ENCODE results near the gene PLCXD3. TPM values are rescaled to one million over a fixed set of nuclear protein-coding genes. Genes with fewer than 3 reads are reported as not detected.

The PLCXD3 gene
- total RNA-seq, 1 donor from 2014 or later: 4.7 TPM

- no peak for DNase-seq (ENCODE audit: low spot score)
These were observed 95.2 kb downstream of the PLCXD3 start for GRCh38 chr5:41415242-41415641.

DNA sequence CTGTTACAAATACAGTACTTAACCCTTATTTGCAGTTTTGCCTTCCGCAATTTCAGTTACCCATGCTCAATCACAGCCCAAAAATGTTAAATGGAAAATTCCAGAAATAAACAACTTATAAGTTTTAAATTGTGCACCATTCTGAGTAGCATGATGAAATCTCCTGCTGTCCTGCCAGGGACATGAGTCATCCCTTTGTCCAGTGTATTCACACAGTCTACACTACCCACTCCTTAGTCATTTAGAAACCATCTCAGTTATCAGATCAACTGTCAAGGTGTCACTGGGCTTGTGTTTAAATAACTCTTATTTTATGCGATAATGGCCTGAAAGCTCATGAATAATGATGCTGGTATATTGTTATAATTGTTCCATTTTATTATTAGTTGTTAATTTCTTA is 95.8 kb downstream of the PLCXD3 start:
- DNase-seq (ENCODE audit: low spot score): peak; percentile 46

DNA sequence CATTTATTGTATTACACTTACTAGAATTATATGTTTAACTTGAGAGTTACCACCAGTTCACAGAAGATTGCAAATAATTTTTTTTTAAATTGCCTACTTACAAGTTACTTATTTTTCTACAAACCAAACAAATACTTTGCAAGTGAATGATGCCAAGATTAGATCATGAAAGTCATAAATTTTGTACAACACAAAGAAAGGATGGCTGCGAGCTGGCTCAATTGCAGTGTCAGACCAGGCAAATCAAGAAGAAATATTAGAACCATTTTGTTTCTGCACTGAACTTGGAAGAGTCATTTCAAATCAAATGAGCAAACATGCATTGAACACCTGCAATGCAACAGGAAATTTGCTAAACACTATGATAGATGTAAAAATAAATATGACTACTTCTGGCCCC is 97.3 kb downstream of the PLCXD3 start:
- DNase-seq (ENCODE audit: low spot score): no peak

DNA sequence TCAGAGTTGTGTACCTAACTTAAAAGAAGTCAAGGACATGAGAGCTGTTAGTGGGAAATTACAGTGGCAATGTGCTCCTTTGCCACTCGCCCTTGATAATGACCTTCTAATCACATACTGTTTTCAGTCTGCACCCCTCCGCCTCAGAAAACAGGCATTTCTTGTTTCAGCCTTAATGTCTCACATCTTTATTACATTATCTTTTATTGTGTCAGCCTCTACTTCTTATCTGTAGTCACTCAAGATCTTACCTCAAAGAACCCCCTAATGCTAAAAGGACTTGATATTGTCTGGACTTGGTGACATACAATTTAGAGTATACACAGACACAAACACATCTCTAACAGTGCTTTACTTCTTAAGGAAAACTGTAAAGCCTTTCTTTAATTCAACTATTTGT is 97.9 kb downstream of the PLCXD3 start:
- no peak for DNase-seq (ENCODE audit: low spot score)

DNA sequence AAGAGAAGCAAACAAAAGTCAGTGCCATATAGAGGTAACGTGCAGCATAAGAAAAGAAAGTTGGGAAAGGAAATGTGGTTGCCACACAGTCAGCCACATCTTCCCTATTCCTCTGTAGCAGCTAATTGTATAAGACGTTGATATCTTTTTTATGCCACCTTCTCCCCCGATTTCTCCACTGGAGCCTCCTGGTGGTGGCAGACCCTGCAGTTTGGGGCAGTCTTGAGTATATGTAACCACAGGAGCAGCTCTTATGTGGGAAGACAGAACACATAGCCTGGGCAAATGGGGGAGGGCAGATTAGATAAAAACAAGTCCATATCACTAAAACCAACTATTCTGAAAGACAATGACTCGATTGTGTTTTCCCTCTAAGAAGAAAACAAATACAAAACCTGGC is 99.7 kb downstream of the PLCXD3 start:
- DNase-seq (ENCODE audit: low spot score): no peak

DNA sequence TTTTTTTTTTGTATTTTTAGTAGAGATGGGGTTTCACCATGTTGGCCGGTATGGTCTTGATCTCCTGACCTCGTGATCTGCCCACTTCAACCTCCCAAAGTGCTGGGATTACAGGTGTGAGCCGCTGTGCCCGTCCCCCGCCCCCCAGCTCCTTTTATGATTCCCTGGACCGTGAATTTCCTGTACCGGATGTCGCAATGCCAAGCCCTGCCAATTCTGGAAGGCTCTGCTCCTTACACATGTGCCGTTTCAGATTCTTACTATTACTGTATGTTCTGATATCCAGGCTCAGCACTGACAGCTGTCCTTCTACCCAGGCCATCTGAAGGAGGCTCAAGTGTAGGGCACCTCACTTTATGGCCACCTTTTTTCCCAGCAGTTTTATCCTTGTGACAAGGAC is 100.1 kb downstream of the PLCXD3 start:
- DNase-seq (ENCODE audit: low spot score): no peak

- DNase-seq (ENCODE audit: low spot score): no peak
These were observed 101.5 kb downstream of the PLCXD3 start for GRCh38 chr5:41408676-41409443.

- DNase-seq (ENCODE audit: low spot score): no peak
These were observed 103.5 kb downstream of the PLCXD3 start for GRCh38 chr5:41406936-41407335.

DNA sequence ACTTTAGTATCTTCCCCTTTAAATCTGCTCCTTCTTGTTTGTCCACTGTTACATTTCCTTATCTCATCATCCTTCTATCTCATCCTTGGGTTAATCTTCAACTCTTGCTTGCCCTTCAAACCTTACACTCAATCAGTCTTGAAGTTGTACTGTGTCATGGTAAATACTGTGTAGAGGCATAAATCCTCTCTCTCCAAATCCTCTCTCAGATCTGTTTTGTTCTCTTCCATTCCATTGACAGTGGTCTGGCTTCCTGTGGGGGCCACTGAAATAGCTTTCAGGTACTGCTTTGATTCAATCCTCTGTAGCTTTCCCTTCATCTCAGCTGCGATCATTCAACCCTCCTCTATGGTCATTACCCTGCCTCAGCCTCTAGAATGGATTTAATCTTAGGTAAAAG is 104.0 kb downstream of the PLCXD3 start:
- DNase-seq (ENCODE audit: low spot score): no peak

DNA sequence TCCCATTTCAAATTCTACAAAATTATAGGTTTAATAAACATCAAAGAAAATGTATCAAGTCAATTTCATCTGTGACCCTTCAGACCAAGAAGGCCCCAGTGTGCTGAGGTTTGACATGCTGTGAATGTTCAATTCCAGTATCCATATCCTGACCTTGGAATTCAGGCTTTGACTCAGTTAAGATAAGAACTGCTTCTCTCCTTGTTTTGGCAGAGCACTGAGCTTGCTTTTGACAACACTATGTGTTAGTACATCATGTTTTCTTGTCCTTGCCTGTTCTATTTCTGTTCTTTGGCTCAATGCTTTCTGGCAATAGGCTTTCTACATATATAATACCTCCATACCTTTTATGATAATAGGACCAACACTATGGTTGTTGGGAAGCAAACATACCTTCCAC is 105.6 kb downstream of the PLCXD3 start:
- no peak for DNase-seq (ENCODE audit: low spot score)

DNA sequence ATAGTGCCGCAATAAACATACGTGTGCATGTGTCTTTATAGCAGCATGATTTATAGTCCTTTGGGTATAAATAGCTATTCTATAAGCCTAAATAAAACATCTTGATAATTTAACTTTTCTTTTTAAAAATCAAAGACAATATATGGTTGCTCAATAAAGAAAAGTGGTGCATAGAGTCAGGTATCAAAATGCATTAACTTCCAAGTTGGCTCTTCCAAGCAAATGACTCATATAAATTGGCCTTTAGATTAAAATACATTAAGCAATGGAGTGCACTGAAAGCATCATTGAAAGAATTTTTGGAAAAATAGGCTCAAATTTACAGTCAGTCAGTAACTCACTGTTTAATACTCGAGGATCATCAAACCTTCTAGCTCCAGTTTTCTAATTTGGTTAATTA is 106.6 kb downstream of the PLCXD3 start:
- no peak for DNase-seq (ENCODE audit: low spot score)

GRCh38 chr5:41402845-41403244 is 107.6 kb downstream of the PLCXD3 start:
- no peak for DNase-seq (ENCODE audit: low spot score)

DNA sequence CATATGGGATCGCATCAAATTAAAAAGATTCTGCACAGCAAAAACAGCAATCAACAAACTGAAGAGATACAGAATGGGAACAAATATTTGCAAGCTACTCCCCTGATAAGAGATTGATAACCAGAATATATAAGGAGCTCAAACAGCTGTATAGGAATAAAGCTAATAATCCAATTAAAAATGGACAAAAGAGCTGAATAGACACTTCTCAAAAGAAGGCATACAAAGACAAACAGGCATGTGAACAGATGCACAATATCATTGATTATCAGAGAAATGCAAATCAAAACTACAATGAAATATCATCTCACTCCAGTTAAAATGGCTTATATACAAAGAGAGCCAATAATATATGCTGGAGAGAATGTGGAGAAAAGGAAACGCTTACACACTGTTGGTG is 110.6 kb downstream of the PLCXD3 start:
- DNase-seq (ENCODE audit: low spot score): no peak

GRCh38 chr5:41392016-41392415 is 118.4 kb downstream of the PLCXD3 start:
- DNase-seq (ENCODE audit: low spot score): no peak

- DNase-seq (ENCODE audit: low spot score): no peak
These were observed 135.8 kb downstream of the PLCXD3 start for GRCh38 chr5:41374631-41375030.

- no peak for DNase-seq (ENCODE audit: low spot score)
These were observed 137.2 kb downstream of the PLCXD3 start for GRCh38 chr5:41373230-41373629.

- no peak for DNase-seq (ENCODE audit: low spot score)
These were observed 138.7 kb downstream of the PLCXD3 start for GRCh38 chr5:41371738-41372137.

DNA sequence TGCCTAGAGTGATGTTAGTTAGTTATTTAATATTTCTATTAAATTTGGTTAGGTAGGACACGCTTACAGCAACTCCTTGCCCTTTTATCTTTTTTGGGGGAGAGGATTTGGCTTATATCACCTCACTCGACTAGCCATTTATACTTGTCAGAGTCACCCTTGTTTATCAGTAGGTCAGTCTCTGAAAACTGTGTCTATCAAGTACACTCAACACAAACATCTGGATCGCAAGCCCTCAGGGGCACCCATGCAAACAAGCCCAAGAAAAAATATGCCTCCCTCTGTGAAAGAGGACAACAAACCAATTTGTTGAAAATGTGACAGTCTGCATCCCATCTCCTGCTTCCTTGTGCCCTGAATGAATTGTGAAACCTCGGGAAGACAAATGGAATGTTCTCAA is 139.9 kb downstream of the PLCXD3 start:
- DNase-seq (ENCODE audit: low spot score): no peak

DNA sequence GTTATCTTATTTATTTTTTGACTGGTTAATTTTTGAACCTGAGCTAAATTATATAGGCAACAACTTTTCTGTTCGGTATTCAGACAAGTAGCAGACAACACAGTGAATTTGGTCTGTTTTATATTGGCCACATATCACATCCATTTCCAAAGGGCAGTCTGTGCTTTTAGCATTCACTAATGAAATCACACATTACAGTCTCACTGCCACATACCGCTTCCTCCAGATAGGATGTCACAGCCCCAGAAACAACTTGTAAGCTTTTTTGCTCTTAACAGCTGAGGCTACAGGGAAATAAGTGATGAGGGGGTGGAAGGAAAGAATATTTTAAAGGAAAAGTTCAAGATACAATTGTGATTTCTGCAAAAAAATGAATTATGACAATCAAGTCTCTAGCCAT is 140.6 kb downstream of the PLCXD3 start:
- DNase-seq (ENCODE audit: low spot score): no peak

GRCh38 chr5:41368158-41368557 is 142.2 kb downstream of the PLCXD3 start:
- DNase-seq (ENCODE audit: low spot score): no peak

GRCh38 chr5:41365369-41365768 is 145.0 kb downstream of the PLCXD3 start:
- DNase-seq (ENCODE audit: low spot score): no peak

- DNase-seq (ENCODE audit: low spot score): no peak
These were observed 146.1 kb downstream of the PLCXD3 start for GRCh38 chr5:41364346-41364745.

DNA sequence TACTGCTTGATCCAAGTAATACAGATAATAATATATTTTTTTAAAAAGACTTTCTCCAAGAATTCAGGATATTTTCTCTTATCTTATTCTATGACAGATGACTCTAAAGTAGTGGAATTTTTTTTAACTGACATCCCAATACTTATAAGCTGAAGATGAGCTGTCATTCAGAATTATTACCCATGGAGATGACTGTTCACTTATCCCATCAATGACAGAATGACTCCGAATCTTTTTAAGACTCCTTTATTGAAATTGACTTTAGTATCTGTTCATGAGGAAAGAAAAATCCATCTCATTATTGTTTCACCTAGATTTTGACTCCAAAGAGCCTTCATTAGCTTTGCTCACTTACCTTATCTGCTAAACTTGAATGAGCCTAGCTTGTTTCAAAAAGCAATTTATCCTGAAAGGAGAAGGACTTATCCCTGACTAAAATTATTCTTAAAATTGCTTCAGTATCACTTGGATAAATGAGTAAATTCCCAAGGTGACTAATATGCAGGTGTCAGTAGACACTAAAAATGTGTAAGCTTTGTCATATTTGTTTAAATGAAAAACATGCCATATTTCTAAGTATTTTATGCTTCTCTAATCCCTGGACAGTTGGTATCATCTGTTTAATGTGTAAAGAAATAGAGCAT is 146.9 kb downstream of the PLCXD3 start:
- DNase-seq (ENCODE audit: low spot score): no peak

GRCh38 chr5:41356786-41357185 is 153.6 kb downstream of the PLCXD3 start:
- DNase-seq (ENCODE audit: low spot score): no peak

Data from mucosa of gallbladder (tissue), 1 donor.